Measurements from ENCODE around the gene ROS1.
A peak's percentile ranks its signal among the peaks of the same experiment; 100 is the strongest.

ROS1 gene

DNA sequence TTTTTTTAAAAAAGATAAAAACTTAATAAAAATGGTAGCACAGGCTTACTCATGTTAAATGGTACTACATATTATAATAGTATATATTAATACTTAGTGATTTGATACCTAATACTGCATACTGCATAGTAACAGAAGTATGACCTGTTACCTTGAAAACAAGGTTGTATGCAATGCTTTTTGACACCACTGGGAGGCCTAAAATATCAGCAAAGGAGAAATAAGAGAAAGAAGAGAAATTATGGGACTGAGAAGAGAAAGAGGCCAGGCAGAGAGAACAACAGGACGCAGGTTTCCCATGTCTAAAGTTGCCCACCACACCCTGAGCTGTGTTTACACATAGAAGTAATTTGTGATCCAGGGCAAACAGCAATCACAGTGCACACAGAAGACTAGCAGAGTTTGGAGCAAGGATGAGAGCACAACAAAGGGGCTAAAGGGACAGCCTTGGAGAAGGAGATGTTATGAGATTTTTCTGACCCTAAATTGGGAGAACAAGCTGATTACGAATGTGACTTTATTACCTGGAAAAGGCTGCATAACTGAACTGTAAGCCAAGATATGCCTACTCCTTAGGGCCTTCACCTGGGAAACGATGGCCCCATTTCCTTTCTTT lies 73.2 kb downstream of the ROS1 start:
- Histone ChIP-seq H3K4me3 (no peak overlapping the region), H3K9me3 (no peaks in the 10 kb centered on the region), H3K27ac (no peak overlapping the region), H3K27me3 (no peaks in the 10 kb centered on the region), H3K4me1 (no peaks in the 10 kb centered on the region), H3K36me3 (no peaks in the 10 kb centered on the region)
- intact Hi-C loops (cut with DNase I; ENCODE audit: low total_unique reads), result loop anchor here (10.0 kb wide), 1 partner anchor 202 kb away; no protein-coding TSS in a partner anchor
- DNase-seq, result no peak
- no peak for TF ChIP-seq CTCF (IDR thresholded peaks at IDR 0.05)

- Histone ChIP-seq H3K9me3 (no peaks in the 10 kb centered on the region), H3K27ac (no peak overlapping the region), H3K4me3 (no peak overlapping the region), H3K27me3 (no peaks in the 10 kb centered on the region), H3K36me3 (no peaks in the 10 kb centered on the region), H3K4me1 (no peaks in the 10 kb centered on the region)
- TF ChIP-seq CTCF (IDR thresholded peaks at IDR 0.05), result no peak
- DNase-seq, result no peak
- intact Hi-C loops (cut with DNase I; ENCODE audit: low total_unique reads), result loop anchor here (10.0 kb wide), 1 partner anchor 203 kb away; no protein-coding TSS in a partner anchor
Observed at GRCh38 chr6:117351521-117351920, 74.2 kb downstream of the ROS1 start.

- DNase-seq, result no peak
- H3K4me3 ChIP-seq, result peak overlapping the region in 1 of 2 donors; percentile 15
- no peaks in the 10 kb centered on the region for H3K9me3 ChIP-seq
- TF ChIP-seq CTCF (IDR thresholded peaks at IDR 0.05), result peak; percentile 35 to 47
- H3K36me3 ChIP-seq, result no peaks in the 10 kb centered on the region
- H3K27ac ChIP-seq, result no peak overlapping the region
- H3K27me3 ChIP-seq, result peaks cover 0 to 6% of the 10 kb centered on the region in 2 donors
- H3K4me1 ChIP-seq, result no peaks in the 10 kb centered on the region
- intact Hi-C loops (cut with DNase I; ENCODE audit: low total_unique reads), result no loop called here
Observed at GRCh38 chr6:117346142-117346930, 79.4 kb downstream of the ROS1 start.

DNA sequence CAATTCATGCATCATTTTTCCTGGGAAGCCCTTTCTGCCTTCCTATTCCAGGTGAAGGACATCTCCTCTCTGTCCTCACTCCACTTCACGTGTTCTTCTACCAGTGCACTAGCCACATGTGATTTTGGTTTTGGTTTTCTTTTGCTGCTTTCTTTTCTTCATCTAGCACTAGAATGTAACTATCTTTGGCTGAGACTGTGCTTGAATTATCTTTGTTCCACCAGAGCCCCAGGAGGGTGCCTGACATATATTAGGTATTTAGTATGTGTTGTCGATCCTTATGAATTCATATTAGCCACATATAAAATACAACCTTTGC lies 80.5 kb downstream of the ROS1 start:
- DNase-seq, result no peak
- no peaks in the 10 kb centered on the region for H3K9me3 ChIP-seq
- no peak overlapping the region for H3K27ac ChIP-seq
- H3K27me3 ChIP-seq, result peaks cover 0 to 6% of the 10 kb centered on the region in 2 donors
- intact Hi-C loops (cut with DNase I; ENCODE audit: low total_unique reads), result no loop called here
- H3K4me1 ChIP-seq, result no peaks in the 10 kb centered on the region
- no peak for TF ChIP-seq CTCF (IDR thresholded peaks at IDR 0.05)
- H3K4me3 ChIP-seq, result no peak overlapping the region
- H3K36me3 ChIP-seq, result no peaks in the 10 kb centered on the region

DNA sequence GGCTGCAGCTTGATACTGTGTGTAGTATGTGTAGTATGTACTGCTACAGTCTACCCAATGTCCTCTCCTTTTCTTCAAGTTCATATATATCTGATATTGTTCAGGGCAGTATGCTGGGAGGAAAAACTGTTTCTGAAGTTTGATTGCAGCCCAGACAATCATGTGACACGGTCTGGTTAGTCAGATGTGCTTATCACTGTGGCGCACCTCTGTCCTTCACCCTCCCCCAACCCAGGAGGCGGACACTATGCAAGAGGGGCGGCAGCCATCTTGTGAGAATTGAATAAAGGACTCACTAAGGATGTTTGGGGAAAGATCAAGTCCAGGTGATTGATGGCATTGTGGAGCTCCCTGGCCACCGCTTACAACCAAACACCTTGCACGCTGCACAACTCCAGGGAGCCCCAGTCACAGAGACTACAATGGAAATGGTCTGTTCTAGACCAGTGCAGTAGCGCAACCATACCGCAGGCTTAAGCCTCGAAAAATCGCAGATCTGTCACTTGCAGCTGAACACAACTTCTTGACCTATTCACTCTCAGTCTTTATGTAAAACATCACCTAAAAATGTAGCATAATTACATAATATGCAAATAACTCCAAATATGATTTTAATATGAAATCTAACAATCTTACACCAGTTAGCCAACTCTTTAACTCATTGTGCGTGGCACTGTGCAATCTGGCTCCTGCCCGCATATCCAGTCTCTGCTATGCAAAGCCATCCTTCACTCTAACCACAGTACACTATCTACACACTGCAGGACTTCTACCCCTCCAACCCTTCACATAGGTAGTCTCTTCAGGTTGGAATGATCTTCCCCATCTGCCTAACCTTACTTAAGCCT lies 81.1 kb downstream of the ROS1 start:
- TF ChIP-seq CTCF (IDR thresholded peaks at IDR 0.05), result no peak
- intact Hi-C loops (cut with DNase I; ENCODE audit: low total_unique reads), result no loop called here

More for the DNA sequence above, 81.1 kb downstream of the ROS1 start:
- DNase-seq, result no peak
- Histone ChIP-seq H3K36me3 (no peaks in the 10 kb centered on the region), H3K27me3 (peaks cover 0 to 6% of the 10 kb centered on the region in 2 donors), H3K4me3 (no peak overlapping the region), H3K4me1 (no peaks in the 10 kb centered on the region), H3K27ac (no peak overlapping the region), H3K9me3 (no peaks in the 10 kb centered on the region)

Data from tibial artery (tissue), 4 donors.